T-helper 17 cell (primary cell): ENCODE measurements around the gene UBE2U. TPM values are rescaled to one million over a fixed set of nuclear protein-coding genes. Genes with fewer than 3 reads are reported as not detected.

Source experiments
- ATAC-seq: fragments of 150-1000 bp; cut with Tn5 transposase; 2 replicates; pipeline ENCODE4 v1.10.0; 2021; ENCODE audit warnings: mild to moderate bottlenecking, moderate library complexity
- DNase-seq, 3 donors: peaks; one replicate each; pipeline versions ENCODE4 v3.0.0 to v3.0.0-alpha.2; 2020 to 2021
- H3K9me3 ChIP-seq: one replicate; pipeline ENCODE4 v1.7.0; 2013; ENCODE audit warnings: low read length, mild to moderate bottlenecking; ENCODE audit not compliant: control insufficient read depth, poor library complexity, severe bottlenecking
- H3K27ac Mint-ChIP-seq: one replicate; pipeline ENCODE4 v1.8.0; 2022; ENCODE audit warnings: mild to moderate bottlenecking, moderate library complexity, mixed read lengths
- H3K27me3 Mint-ChIP-seq: one replicate; pipeline ENCODE4 v1.8.0; 2022; ENCODE audit warnings: mixed read lengths
- H3K36me3 Mint-ChIP-seq: one replicate; pipeline ENCODE4 v1.8.0; 2022; ENCODE audit warnings: low read depth, mixed read lengths
- H3K4me1 Mint-ChIP-seq: one replicate; pipeline ENCODE4 v1.8.0; 2022; ENCODE audit warnings: mild to moderate bottlenecking, mixed read lengths
- H3K4me3 Mint-ChIP-seq: one replicate; pipeline ENCODE4 v1.8.0; 2022; ENCODE audit warnings: mild to moderate bottlenecking, moderate library complexity, mixed read lengths
- total RNA-seq, 4 donors: library from RNA in 2 of 4; stranded (reverse) in 2 of 4; gene quantifications; one replicate each; pipeline ENCODE4 v1.2.3 and lab custom pipeline; 2022 to 2026

UBE2U gene
- total RNA-seq, 2 donors from 2014 or later = not detected

DNA sequence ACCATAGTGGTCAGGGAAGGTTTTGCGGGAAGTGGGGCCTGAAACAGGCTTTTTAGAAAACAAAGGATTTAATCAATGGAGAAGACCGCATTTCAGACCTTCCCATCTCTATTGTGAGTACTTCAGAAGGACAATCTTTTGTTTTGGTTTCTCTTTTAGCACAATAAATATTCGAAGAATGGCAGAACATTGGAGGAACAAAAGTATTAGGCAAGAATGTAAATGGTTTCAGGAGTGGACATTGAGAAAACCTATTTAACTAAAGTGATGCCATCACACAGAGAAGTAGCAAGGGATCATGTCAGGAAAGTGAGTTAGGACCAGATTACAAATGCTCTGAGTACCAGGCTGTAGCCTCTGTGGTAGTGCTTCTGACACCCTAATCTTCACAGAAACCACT is 26.8 kb upstream of the UBE2U start:
- no peak overlapping the region for H3K27ac Mint-ChIP-seq
- H3K9me3 ChIP-seq = no peaks in the 10 kb centered on the region
- H3K36me3 Mint-ChIP-seq = no peaks in the 10 kb centered on the region
- ATAC-seq = no peak
- no peak for DNase-seq
- H3K27me3 Mint-ChIP-seq = peaks cover 31% of the 10 kb centered on the region
- no peak overlapping the region for H3K4me3 Mint-ChIP-seq
- H3K4me1 Mint-ChIP-seq = no peaks in the 10 kb centered on the region

DNA sequence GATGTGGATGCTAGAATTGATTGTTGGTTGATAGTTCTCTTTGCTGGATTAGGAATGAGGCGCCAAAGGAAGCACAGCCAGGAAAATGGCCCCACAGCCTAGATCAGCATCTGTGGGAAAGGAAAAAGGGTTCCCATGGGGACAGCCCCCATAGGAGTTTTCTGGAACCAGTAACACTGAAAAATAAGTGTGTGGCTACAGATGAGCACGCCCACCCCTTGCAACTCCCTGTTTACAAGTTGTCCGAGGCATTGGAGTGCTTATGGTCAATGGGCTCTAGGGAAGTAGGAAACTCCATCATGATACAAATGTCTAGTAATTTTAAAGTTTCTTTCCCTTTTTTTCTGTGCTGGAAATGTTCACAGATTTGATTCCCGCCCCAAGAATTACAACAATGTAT is 23.8 kb upstream of the UBE2U start:
- Mint-ChIP-seq H3K27me3 (peaks cover 20% of the 10 kb centered on the region), H3K27ac (no peak overlapping the region), H3K4me3 (no peak overlapping the region), H3K4me1 (no peaks in the 10 kb centered on the region), H3K36me3 (no peaks in the 10 kb centered on the region)
- H3K9me3 ChIP-seq = no peaks in the 10 kb centered on the region
- ATAC-seq (no peak), DNase-seq (no peak)

DNA sequence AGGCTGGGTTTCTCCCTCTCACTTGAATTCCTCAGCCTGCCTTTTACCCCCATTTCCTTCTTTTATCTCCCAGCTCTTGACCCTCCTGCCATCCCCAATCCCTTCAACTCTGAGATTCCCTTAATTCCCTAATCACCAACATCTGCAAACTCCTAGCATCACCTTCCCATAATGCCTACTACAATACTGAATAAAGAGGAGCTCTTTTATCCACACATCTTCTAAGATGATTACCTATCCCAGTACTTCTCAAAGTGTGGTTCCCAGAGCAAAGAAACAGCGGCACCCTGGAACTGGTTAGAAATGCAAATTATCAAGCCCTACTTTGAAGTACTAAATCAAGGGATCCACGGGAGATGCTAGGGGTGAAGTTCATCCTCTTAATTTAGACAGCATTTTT is 21.2 kb upstream of the UBE2U start:
- ATAC-seq = no peak
- no peak overlapping the region for H3K27ac Mint-ChIP-seq

GRCh38 chr1:64183395-64184002 is 19.9 kb upstream of the UBE2U start:
- H3K4me3 Mint-ChIP-seq = no peak overlapping the region
- H3K27ac Mint-ChIP-seq = peak overlapping the region; percentile 34
- H3K4me1 Mint-ChIP-seq = no peaks in the 10 kb centered on the region
- no peaks in the 10 kb centered on the region for H3K9me3 ChIP-seq
- DNase-seq = no peak
- H3K27me3 Mint-ChIP-seq = peaks cover 10% of the 10 kb centered on the region
- no peaks in the 10 kb centered on the region for H3K36me3 Mint-ChIP-seq
- ATAC-seq = no peak

More for the DNA sequence above, 21.2 kb upstream of the UBE2U start:
- no peaks in the 10 kb centered on the region for H3K4me1 Mint-ChIP-seq
- H3K36me3 Mint-ChIP-seq = no peaks in the 10 kb centered on the region
- H3K27me3 Mint-ChIP-seq = peaks cover 16% of the 10 kb centered on the region
- no peak for DNase-seq
- no peak overlapping the region for H3K4me3 Mint-ChIP-seq
- no peaks in the 10 kb centered on the region for H3K9me3 ChIP-seq

DNA sequence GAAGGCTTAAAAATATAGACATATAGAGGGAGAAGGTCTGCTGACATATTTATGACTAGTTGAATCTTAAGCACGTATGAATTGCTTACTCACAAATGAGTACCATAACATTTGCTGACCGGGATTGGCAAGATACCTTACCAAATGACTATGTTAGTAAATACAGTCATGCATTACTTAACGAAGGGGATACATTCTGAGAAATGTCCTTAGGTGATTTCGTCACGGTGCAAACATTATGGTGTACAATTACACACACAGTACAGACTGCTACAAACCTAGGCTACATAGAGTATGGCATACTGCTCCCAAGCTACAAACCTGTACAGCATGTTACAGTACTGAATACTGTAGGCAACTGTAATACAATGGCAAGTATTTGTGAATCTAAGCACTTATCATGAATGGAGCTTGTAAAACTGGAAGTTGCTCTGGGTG is 19.4 kb upstream of the UBE2U start:
- DNase-seq (no peak), ATAC-seq (no peak)
- no peaks in the 10 kb centered on the region for H3K9me3 ChIP-seq
- Mint-ChIP-seq H3K27me3 (peaks cover 9% of the 10 kb centered on the region), H3K27ac (peak overlapping the region; percentile 34), H3K4me1 (no peaks in the 10 kb centered on the region), H3K4me3 (no peak overlapping the region), H3K36me3 (no peaks in the 10 kb centered on the region)

- Mint-ChIP-seq H3K36me3 (no peaks in the 10 kb centered on the region), H3K4me3 (no peak overlapping the region), H3K27ac (no peak overlapping the region), H3K27me3 (peaks cover 9% of the 10 kb centered on the region), H3K4me1 (no peaks in the 10 kb centered on the region)
- no peak for ATAC-seq
- no peaks in the 10 kb centered on the region for H3K9me3 ChIP-seq
- DNase-seq = no peak
These were observed 17.1 kb upstream of the UBE2U start for GRCh38 chr1:64186138-64186897.

DNA sequence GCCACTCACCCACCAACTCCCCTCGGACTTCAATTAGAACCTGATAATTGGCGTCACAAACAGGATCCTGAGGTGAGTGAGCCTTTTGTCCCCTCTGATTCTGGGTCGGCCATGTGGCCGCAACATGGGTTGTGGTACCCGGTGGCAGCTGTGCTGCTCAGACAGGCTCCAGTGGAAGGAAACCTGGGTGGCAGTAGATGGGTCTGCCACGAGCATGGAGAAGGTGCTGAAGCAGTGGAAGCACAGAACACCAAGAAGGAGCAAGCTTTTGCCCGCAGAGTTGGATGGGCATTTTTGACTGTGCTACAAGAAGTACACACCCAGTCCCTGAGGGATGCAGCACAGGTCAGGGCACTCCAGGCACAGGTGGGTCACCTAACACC is 16.5 kb upstream of the UBE2U start:
- ATAC-seq (no peak), DNase-seq (no peak)
- Mint-ChIP-seq H3K4me1 (no peaks in the 10 kb centered on the region), H3K4me3 (no peak overlapping the region), H3K36me3 (no peaks in the 10 kb centered on the region), H3K27ac (no peak overlapping the region), H3K27me3 (peaks cover 9% of the 10 kb centered on the region)
- H3K9me3 ChIP-seq = no peaks in the 10 kb centered on the region

- no peak for ATAC-seq
- no peak overlapping the region for H3K27ac Mint-ChIP-seq
- no peaks in the 10 kb centered on the region for H3K36me3 Mint-ChIP-seq
- H3K27me3 Mint-ChIP-seq = peaks cover 9% of the 10 kb centered on the region
- no peak overlapping the region for H3K4me3 Mint-ChIP-seq
- no peak for DNase-seq
- H3K9me3 ChIP-seq = no peaks in the 10 kb centered on the region
- no peaks in the 10 kb centered on the region for H3K4me1 Mint-ChIP-seq
These were observed 15.8 kb upstream of the UBE2U start for GRCh38 chr1:64187646-64188045.

- Mint-ChIP-seq H3K4me1 (no peaks in the 10 kb centered on the region), H3K27me3 (peaks cover 5% of the 10 kb centered on the region), H3K27ac (no peak overlapping the region), H3K36me3 (no peaks in the 10 kb centered on the region), H3K4me3 (no peak overlapping the region)
- no peak for ATAC-seq
- DNase-seq = no peak
- H3K9me3 ChIP-seq = no peaks in the 10 kb centered on the region
These were observed 11.1 kb upstream of the UBE2U start for GRCh38 chr1:64192290-64192689.

GRCh38 chr1:64194168-64195080 is 9.0 kb upstream of the UBE2U start:
- Mint-ChIP-seq H3K4me3 (no peak overlapping the region), H3K36me3 (no peaks in the 10 kb centered on the region)
- no peak for ATAC-seq

DNA sequence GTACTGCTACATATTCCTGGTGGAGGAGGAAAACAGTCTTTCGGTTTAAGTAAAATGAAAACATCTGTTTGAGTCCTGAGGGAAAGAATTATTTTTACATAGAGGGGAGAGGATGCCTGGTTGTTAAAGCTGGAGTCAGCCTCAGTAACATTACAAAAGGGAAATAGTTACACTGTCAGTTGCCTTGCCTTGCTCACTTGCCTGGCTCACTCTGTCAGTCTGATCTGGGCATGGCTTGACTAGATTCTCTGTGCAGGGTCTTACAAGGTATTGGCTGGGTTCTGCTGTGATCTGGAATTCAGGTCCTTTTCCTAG is 8.4 kb upstream of the UBE2U start:
- H3K4me1 Mint-ChIP-seq = no peaks in the 10 kb centered on the region
- H3K27me3 Mint-ChIP-seq = no peaks in the 10 kb centered on the region

More at GRCh38 chr1:64194168-64195080, 9.0 kb upstream of the UBE2U start:
- DNase-seq = no peak
- H3K9me3 ChIP-seq = no peaks in the 10 kb centered on the region
- H3K4me1 Mint-ChIP-seq = no peaks in the 10 kb centered on the region
- H3K27me3 Mint-ChIP-seq = no peaks in the 10 kb centered on the region
- no peak overlapping the region for H3K27ac Mint-ChIP-seq

GRCh38 chr1:64196074-64196870 is 7.2 kb upstream of the UBE2U start:
- DNase-seq (no peak), ATAC-seq (no peak)
- no peaks in the 10 kb centered on the region for H3K36me3 Mint-ChIP-seq
- no peaks in the 10 kb centered on the region for H3K27me3 Mint-ChIP-seq
- H3K27ac Mint-ChIP-seq = no peak overlapping the region
- H3K4me1 Mint-ChIP-seq = no peaks in the 10 kb centered on the region
- no peaks in the 10 kb centered on the region for H3K9me3 ChIP-seq
- H3K4me3 Mint-ChIP-seq = no peak overlapping the region

More for the DNA sequence above, 8.4 kb upstream of the UBE2U start:
- no peak for ATAC-seq
- H3K36me3 Mint-ChIP-seq = no peaks in the 10 kb centered on the region
- DNase-seq = no peak
- H3K4me3 Mint-ChIP-seq = no peak overlapping the region
- no peak overlapping the region for H3K27ac Mint-ChIP-seq
- H3K9me3 ChIP-seq = no peaks in the 10 kb centered on the region

DNA sequence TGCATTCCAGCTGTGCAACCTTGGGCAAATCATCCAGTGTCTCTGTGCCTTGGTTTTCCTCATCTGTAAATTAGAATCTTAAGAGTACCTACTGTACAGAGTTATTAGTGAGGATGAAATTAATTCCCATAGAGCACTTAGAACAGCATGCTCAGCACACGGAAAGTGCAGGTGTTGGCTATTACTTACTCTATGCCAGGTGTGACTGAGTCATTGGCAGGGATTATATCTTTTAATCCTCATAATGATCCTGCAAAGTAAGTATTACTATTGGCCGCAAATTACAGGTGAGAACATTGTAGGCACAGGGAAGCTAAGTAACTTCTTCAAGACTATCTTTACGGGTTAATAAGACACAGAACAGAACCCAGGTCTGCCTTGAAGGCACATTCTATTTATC is 6.3 kb upstream of the UBE2U start:
- H3K4me3 Mint-ChIP-seq = no peak overlapping the region
- no peak for DNase-seq
- no peak for ATAC-seq
- H3K27me3 Mint-ChIP-seq = no peaks in the 10 kb centered on the region
- no peaks in the 10 kb centered on the region for H3K4me1 Mint-ChIP-seq
- H3K36me3 Mint-ChIP-seq = no peaks in the 10 kb centered on the region
- H3K27ac Mint-ChIP-seq = no peak overlapping the region
- H3K9me3 ChIP-seq = no peaks in the 10 kb centered on the region
